Liver (tissue), 9 donors: ENCODE data around the gene PACSIN2. TPM values are rescaled to one million over a fixed set of nuclear protein-coding genes. Genes with fewer than 3 reads are reported as not detected.

ENCODE experiments used
- DNase-seq: peaks from one replicate; pipeline ENCODE4 v3.0.0-alpha.2; 2017; ENCODE audit warnings: low spot score
- H3K27ac ChIP-seq, 2 donors: one replicate each; pipeline ENCODE4 v1.7.0; 2013; ENCODE audit warnings: inconsistent platforms in 2 of 2, low read length in 2 of 2, control low read depth in 1 of 2, low read depth in 1 of 2, mild to moderate bottlenecking in 1 of 2
- H3K27me3 ChIP-seq, 4 donors: one replicate each; pipeline versions ENCODE4 v1.6.1 to v1.7.0; 2013; ENCODE audit warnings: low read length in 3 of 4, inconsistent platforms in 1 of 4, mild to moderate bottlenecking in 1 of 4, moderate library complexity in 1 of 4; ENCODE audit not compliant: control insufficient read depth in 4 of 4, insufficient read depth in 4 of 4
- H3K36me3 ChIP-seq, 4 donors: one replicate each; pipeline versions ENCODE4 v1.6.1 to v1.7.0; 2013; ENCODE audit warnings: low read length in 3 of 4, mild to moderate bottlenecking in 3 of 4, low read depth in 1 of 4, moderate library complexity in 1 of 4; ENCODE audit not compliant: control insufficient read depth in 4 of 4, insufficient read depth in 3 of 4
- H3K4me1 ChIP-seq, 4 donors: one replicate each; pipeline versions ENCODE4 v1.6.1 to v1.7.0; 2013; ENCODE audit warnings: low read length in 3 of 4, mild to moderate bottlenecking in 3 of 4, moderate library complexity in 1 of 4; ENCODE audit not compliant: control insufficient read depth in 4 of 4, insufficient read depth in 4 of 4
- H3K4me3 ChIP-seq, 3 donors: one replicate each; pipeline versions ENCODE4 v1.6.1 to v1.7.0; 2013; ENCODE audit warnings: low read length in 3 of 3, control low read depth in 1 of 3, low read depth in 1 of 3, mild to moderate bottlenecking in 1 of 3
- H3K9ac ChIP-seq, 2 donors: one replicate each; pipeline ENCODE4 v1.7.0; 2013; ENCODE audit warnings: low read length in 2 of 2, mild to moderate bottlenecking in 2 of 2, moderate library complexity in 2 of 2, control low read depth in 1 of 2, low read depth in 1 of 2
- H3K9me3 ChIP-seq, 4 donors: one replicate each; pipeline versions ENCODE4 v1.6.1 to v1.7.0; 2013; ENCODE audit warnings: low read length in 3 of 4; ENCODE audit not compliant: control insufficient read depth in 4 of 4
- ATF3 ChIP-seq: IDR thresholded peaks from 2 replicates; pipeline ENCODE4 v1.6.1; 2016; ENCODE audit warnings: antibody characterized with exemption
- CTCF ChIP-seq: fragments of 150-350 bp; IDR thresholded peaks from 2 replicates; pipeline ENCODE4 v1.5.1; 2017; ENCODE audit warnings: improper control_type of control experiment, low read depth, low read length; ENCODE audit not compliant: missing input control
- EGR1 ChIP-seq, 2 donors: IDR thresholded peaks; 2 replicates each; pipeline ENCODE4 v1.6.1; 2016 to 2018; ENCODE audit warnings: antibody characterized with exemption in 2 of 2, low read depth in 2 of 2
- FOXA1 ChIP-seq: IDR thresholded peaks from 2 replicates; pipeline ENCODE4 v1.6.1; 2016; ENCODE audit warnings: antibody characterized with exemption
- FOXA2 ChIP-seq: IDR thresholded peaks from 2 replicates; pipeline ENCODE4 v1.6.1; 2016; ENCODE audit warnings: antibody characterized with exemption
- GABPA ChIP-seq, 2 donors: IDR thresholded peaks in 1 of 2; conservative IDR thresholded peaks in 1 of 2; 2 replicates each; pipeline ENCODE4 v1.6.1; 2016; ENCODE audit warnings: antibody characterized with exemption in 2 of 2, mild to moderate bottlenecking in 1 of 2, moderate library complexity in 1 of 2
- HNF4A ChIP-seq, 2 donors: conservative IDR thresholded peaks; 2 replicates each; pipeline ENCODE4 v1.6.1; 2016; ENCODE audit warnings: antibody characterized with exemption in 2 of 2, mild to moderate bottlenecking in 2 of 2
- HNF4G ChIP-seq: IDR thresholded peaks from 2 replicates; pipeline ENCODE4 v1.6.1; 2016; ENCODE audit warnings: antibody characterized with exemption
- JUND ChIP-seq, 2 donors: IDR thresholded peaks; 2 replicates each; pipeline ENCODE4 v1.6.1; 2016; ENCODE audit warnings: antibody characterized with exemption in 2 of 2
- MAX ChIP-seq: IDR thresholded peaks from 2 replicates; pipeline ENCODE4 v1.6.1; 2016; ENCODE audit warnings: antibody characterized with exemption
- NR2F2 ChIP-seq: IDR thresholded peaks from 2 replicates; pipeline ENCODE4 v1.6.1; 2016; ENCODE audit warnings: antibody characterized with exemption
- RAD21 ChIP-seq, 2 donors: IDR thresholded peaks; 2 replicates each; pipeline ENCODE4 v1.6.1; 2016; ENCODE audit warnings: antibody characterized with exemption in 2 of 2, mild to moderate bottlenecking in 2 of 2
- REST ChIP-seq: IDR thresholded peaks from 2 replicates; pipeline ENCODE4 v1.6.1; 2016; ENCODE audit warnings: antibody characterized with exemption, mild to moderate bottlenecking
- RXRA ChIP-seq, 2 donors: IDR thresholded peaks; 2 replicates each; pipeline ENCODE4 v1.6.1; 2017 to 2018; ENCODE audit warnings: antibody characterized with exemption in 2 of 2, mild to moderate bottlenecking in 1 of 2
- SP1 ChIP-seq: IDR thresholded peaks from 2 replicates; pipeline ENCODE4 v1.6.1; 2018; ENCODE audit warnings: antibody characterized with exemption, mild to moderate bottlenecking
- TAF1 ChIP-seq: conservative IDR thresholded peaks from 2 replicates; pipeline ENCODE4 v1.6.1; 2016; ENCODE audit warnings: antibody characterized with exemption, mild to moderate bottlenecking
- YY1 ChIP-seq: IDR thresholded peaks from 2 replicates; pipeline ENCODE4 v1.6.1; 2016; ENCODE audit warnings: antibody characterized with exemption, mild to moderate bottlenecking
- ZBTB33 ChIP-seq: IDR thresholded peaks from 2 replicates; pipeline ENCODE4 v1.6.1; 2016; ENCODE audit warnings: antibody characterized with exemption
- WGBS: extraction: QIAGEN DNeasy Blood & Tissue Kit; methylation state at CpG from one replicate; pipeline ENCODE4 v1.1.7; 2013; 5-methylcytosine and 5-hydroxymethylcytosine counted together
- polyA plus RNA-seq, 2 donors: library from polyadenylated mRNA; stranded (reverse) in 1 of 2; unstranded in 1 of 2; fragments of 200-250 nt in 1 of 2; fragments of >200 nt in 1 of 2; fragmentation: Nextera tagmentation in 1 of 2; extraction: Ambion mirVana in 1 of 2; gene quantifications; one replicate each; pipeline versions ENCODE4 v1.2.1 to v1.2.3, GENCODE V29; 2013 to 2015
- total RNA-seq, 2 donors: library from RNA; depleted of rRNA; stranded (reverse); fragments of >200 nt; gene quantifications; one replicate each; pipeline ENCODE4 v1.2.3, GENCODE V29; 2014
- donor health status: healthy.
- donor health status: healthy.
- donor health status: healthy.
- donor health status: healthy.
- donor health status: healthy.

PACSIN2 gene
- total RNA-seq (10 to 100 TPM; 15.4 to 31.4 TPM), polyA plus RNA-seq (10 to 100 TPM in 1 of 2 donors, 1 to 10 TPM in 1; 9.1 to 18.6 TPM)

GRCh38 chr22:43014869-43015676 lies at the start of gene PACSIN2:
Gene PACSIN2, minus strand, starts transcription at chr22:43015149. Its CDS starts 103,069 bp downstream, at chr22:42912080.
- Histone ChIP-seq H3K36me3 (no peaks in the 10 kb centered on the region), H3K27ac (peak within 1 kb of the TSS; percentile 30 to 79), H3K4me1 (peaks cover 3 to 35% (median 27%) of the 10 kb centered on the region in 4 donors), H3K27me3 (no peaks in the 10 kb centered on the region), H3K4me3 (peak within 1 kb of the TSS; percentile 90 to 95 (median 91)), H3K9me3 (no peaks in the 10 kb centered on the region), H3K9ac (peak within 1 kb of the TSS; percentile 73 to 74)
- no peak for TF ChIP-seq JUND (IDR thresholded peaks at IDR 0.05)
- no peak for TF ChIP-seq FOXA1
- TF ChIP-seq TAF1, result peak; percentile 100
- no peak for TF ChIP-seq FOXA2
- peak in 1 of 2 donors; percentile 45 for TF ChIP-seq RAD21 (IDR thresholded peaks at IDR 0.05)
- no peak for TF ChIP-seq NR2F2
- TF ChIP-seq MAX, result peak; percentile 35
- TF ChIP-seq REST, result peak; percentile 93
- peak in 1 of 2 donors; percentile 33 for TF ChIP-seq RXRA (IDR thresholded peaks at IDR 0.05)
- TF ChIP-seq GABPA (IDR thresholded peaks at IDR 0.05 in 1 of 2, conservative IDR thresholded peaks at IDR 0.05 in 1 of 2), result no peak
- no peak for TF ChIP-seq CTCF
- no peak for TF ChIP-seq ATF3
- TF ChIP-seq HNF4A (conservative IDR thresholded peaks at IDR 0.05), result no peak
- peak; percentile 52 for TF ChIP-seq YY1
- no peak for TF ChIP-seq HNF4G
- no peak for TF ChIP-seq ZBTB33
- peak; percentile 93 for TF ChIP-seq SP1
- TF ChIP-seq EGR1 (IDR thresholded peaks at IDR 0.05; ENCODE audit: low read depth in 2 of 2), result peak; percentile 73 to 87
- peak; percentile 99 for DNase-seq
- WGBS, result under 1% methylated on average over 85 of the region's 85 CpGs
